Activated CD4-positive, CD25-positive, alpha-beta regulatory T cell treated with anti-CD3 and anti-CD28 coated beads, Interleukin-2, amount 50 U/mL, for 24 hours (primary cell): ENCODE measurements around the gene SNED1.
A peak's percentile ranks its signal among the peaks of the same experiment; 100 is the strongest.

ENCODE experiments used
- ATAC-seq, 2 donors: fragments of 150-1000 bp; cut with Tn5 transposase; one replicate each; pipeline ENCODE4 v1.10.0; 2021; ENCODE audit warnings: mild to moderate bottlenecking in 1 of 2, moderate library complexity in 1 of 2

The SNED1 gene

DNA sequence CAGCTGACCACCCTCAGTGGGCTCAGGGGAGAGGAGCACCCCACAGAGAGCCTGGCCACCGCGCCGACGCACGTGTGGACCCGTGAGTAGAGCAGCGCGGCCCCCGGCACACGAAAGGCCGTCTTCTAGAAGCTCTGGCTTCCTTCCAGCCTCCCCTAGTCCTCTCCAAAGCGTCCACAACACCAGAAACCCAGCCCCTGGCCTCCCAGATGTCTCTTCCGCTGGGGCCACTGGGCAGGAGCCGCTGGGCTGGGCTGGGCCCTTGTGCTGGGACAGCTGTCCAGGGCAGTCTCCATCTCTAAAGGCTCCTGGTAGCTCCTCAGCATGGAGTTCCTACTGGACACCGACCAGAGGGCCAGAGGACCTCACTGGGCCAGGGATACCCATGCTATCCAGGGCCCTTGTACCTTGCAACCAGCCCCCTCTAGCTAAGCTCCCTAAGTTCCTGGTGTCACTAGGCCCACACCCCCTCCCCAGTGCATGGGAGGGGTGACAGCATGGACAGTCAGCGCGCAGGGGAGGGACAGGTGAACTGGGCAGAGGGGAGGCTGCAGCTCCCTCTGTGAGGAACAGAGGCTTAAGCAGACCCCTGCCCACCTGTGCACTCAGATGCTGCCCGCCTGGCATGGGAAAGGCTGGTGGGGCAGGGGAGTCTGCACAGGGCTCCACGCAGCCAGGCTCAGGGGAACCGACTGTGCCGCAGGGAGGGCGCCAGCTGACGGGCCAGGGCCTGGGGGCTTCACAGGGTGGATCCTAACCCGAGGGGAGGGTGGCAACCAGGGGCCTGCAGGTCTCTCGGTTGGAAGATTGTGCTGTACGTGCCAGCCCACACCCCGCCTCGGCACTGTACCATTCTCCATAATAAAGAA is 70.8 kb downstream of the SNED1 start:
- ATAC-seq: no peak

DNA sequence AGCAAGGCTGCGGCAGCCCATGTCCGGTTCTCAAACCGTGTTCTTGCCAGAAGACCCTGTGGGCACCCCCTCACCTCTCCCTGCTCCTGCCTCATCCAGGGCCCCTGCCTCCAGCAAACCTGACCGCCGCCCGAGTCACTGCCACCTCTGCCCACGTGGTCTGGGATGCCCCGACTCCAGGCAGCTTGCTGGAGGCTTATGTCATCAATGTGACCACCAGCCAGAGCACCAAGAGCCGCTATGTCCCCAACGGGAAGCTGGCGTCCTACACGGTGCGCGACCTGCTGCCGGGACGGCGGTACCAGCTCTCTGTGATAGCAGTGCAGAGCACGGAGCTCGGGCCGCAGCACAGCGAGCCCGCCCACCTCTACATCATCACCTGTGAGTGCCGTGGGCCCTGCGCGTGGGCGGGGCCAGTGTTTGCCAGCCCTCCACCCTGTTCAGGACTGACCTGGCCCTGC is 71.4 kb downstream of the SNED1 start:
- no peak for ATAC-seq

- no peak for ATAC-seq
Measured at GRCh38 chr2:241070361-241070760, 71.9 kb downstream of the SNED1 start.

GRCh38 chr2:241070811-241071676 is 72.6 kb downstream of the SNED1 start:
- ATAC-seq: no peak

DNA sequence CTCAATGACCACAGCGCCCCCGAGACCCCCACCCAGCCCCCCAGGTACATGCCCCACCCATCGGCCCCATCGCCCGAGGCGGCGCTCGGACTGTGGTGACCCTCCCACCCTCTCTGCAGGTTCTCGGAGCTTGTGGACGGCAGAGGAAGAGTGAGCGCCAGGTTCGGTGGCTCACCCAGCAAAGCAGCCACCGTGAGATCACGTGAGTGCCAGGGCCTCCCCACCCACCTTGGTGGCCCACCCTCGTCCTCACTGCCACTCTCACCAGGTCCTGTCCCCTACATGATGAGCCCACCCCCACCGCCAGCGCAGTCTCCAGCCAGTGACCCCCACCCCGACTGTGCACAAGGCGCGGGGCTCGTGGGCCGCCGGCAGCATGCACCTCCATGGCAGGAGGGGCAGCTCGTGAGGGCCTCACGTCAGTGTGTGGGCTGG is 73.3 kb downstream of the SNED1 start:
- no peak for ATAC-seq

- ATAC-seq: no peak
Measured at GRCh38 chr2:241072151-241072550, 73.7 kb downstream of the SNED1 start.

DNA sequence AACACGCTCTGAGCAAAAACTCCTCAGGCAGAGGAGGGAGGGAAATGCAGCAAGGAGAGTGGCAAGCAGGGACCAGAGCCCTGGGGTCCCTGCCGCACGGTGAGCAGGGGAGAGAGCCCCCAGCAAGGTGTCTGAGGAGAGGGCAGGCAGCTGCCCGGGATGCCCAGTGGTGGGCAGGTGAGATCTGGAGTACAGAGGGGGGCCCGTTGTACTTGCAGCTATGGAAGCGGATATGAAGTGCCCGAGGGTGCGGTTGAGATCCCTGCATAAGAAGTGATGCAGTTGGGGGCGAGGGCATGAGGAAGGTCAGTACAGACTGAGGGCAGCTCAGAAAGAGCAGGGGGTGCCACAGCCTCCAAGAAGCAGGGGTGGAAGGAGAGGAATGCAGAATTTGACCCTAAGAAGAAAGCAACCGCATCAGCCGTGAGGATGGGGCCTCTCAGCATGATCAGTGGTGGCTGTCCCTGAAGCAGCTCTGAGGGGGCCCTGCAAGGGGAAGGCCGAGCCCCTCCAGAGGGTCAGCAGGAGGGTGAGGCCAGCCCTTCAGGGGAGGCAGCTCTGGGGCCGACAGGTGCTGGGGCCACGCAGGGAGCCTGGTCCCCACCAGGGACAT is 74.2 kb downstream of the SNED1 start:
- ATAC-seq: no peak

GRCh38 chr2:241073166-241074064 is 75.0 kb downstream of the SNED1 start:
- ATAC-seq: no peak

DNA sequence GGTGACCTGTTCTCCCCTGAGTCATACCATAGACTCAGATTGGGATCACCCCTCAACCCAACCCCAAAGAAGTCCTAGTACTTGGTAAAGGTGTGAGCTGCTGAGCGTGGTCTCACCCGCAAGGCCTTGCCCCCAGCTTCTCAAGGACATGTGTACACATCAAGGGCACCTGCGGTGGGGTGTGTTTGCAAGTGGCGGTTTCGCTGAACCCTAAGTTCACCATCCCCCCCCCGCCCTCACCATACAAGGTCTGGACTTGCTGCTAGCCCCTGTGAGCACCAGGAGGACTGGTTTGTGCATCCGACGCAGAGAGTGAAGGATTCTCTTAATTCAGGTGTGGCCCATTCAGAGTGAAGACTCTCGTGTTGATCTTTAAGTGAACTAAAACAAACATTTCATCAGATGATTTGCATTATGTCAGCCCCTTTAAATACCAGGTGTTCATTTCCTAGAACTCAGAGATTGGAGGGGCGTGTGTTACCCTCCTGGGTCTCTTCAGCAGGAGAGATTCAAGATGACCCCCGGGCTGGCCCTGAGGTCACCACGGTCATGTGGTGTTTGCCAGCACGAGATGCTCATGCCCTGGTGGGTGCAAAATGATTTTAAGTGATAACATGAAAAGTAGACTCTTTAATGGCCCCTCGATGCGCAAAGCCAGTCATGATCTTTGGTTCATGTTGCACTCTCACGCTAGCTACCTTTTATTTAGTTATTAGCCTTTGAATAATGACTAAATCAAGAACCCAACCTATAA is 75.8 kb downstream of the SNED1 start:
- no peak for ATAC-seq

DNA sequence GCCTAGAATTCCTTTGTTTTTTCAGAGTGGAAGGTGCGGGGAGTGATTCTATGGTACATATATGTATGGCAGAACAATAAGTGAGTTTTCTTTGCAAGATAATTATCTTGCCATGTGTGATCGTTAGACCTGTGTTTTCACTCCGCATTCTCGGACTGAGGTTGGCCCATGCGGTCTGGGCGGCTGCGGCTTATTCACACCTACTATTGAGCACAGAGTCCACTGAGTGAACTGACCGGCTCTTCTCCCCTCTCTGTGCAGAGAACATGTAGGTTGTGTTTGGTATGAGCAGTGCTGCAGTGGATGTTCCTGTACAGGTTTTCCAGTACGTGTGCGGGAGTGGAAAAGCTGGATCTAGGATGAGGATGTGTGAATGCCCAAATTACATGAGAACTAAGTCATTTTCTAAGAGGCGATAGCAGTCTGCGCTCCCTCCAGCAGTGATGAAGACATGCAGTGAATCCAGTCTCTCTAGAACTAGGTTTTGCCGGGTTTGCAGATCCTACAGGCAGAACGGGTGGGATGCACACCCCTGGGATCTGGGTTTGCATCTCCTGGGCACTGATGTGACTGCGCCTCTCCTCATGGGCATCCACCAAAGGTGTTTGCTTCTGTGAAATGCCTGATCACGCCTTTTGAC is 76.6 kb downstream of the SNED1 start:
- no peak for ATAC-seq

DNA sequence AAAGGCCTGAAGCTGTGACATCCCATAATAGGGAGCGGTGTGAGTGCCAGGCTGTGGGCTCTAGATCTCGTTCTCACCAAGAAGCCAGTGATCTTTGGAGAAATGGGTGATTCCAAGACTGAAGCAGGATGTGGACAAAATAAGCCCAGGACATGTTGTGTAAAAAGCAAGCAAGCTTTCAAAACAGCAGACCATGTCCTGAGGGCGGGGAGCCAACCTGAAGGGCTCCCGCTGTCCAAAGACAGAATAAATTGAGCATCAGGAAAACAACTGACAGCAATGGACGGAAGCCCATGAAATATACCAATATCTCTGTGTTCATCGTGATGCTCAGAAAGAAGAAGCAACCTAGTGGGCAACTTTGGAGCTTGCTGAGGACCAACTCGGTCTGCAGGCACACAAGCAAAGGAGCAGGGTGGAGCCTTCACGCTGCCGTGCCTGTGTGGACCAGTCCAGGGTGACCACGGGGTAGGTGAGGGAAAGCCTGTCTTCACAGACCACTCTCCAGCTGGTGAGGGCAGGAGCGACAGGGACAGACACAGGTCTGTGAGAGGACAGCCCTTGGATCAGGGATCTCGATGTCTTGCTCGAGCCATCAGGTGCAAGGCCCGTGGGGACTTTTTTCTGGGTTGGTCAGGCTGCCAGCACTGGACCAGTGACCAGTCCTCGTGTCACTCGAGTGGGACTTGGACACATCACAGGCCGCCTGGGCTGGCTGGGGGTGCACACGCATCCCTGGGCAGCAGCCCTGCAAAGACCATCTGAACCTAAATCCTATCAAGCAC is 82.2 kb downstream of the SNED1 start:
- no peak for ATAC-seq

DNA sequence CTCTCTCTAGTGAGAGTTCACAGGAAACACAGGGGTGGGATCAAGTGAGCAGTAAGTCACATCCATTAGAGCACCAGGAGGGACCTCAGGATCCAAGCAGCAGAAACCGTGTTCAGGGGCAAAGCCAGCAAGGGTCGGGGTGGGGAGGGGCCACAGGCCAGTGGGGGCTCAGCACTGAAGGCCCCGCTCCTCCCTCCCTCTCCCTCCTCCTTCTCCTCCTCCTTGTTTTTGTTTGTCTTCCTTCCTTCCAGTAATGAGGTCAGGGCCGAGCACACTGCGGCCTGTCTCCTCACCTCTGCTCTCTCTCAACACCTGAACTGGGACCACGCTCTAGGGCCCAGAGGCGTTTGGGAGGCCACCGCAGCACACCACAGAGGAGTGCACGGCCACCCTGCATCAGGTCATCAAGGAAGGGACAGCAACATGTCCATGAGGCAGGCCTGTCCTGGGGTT is 82.8 kb downstream of the SNED1 start:
- no peak for ATAC-seq

DNA sequence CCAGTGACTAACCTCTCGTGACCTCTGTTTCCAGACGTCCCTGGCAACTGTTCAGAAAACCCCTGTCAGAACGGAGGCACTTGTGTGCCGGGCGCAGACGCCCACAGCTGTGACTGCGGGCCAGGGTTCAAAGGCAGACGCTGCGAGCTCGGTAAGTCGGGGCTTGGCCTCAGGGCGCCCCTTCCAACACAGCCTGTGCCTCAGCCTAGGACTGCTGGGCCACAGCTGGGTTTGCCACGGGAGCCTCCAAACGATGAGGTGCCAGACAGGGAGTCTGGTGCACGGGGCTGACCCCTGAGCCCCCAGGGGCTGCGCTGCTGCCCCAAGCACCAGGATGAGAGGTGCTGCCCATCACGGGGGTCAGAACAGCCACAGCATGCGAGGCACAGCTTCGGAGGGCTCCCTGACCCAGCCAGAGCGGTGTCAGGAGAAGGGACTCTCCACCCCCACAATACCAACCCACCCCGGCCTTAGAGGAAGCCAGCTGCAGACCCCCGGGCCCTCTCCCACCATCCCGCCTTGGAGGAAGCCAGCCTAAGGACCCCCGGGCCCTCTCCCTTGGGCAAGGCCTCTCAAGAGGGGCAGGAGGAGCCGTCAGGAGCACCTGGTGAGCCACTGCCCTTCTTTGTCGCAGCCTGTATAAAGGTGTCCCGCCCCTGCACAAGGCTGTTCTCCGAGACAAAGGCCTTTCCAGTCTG is 83.4 kb downstream of the SNED1 start:
- ATAC-seq: no peak

- ATAC-seq: no peak
Measured at GRCh38 chr2:241082341-241083090, 84.1 kb downstream of the SNED1 start.

DNA sequence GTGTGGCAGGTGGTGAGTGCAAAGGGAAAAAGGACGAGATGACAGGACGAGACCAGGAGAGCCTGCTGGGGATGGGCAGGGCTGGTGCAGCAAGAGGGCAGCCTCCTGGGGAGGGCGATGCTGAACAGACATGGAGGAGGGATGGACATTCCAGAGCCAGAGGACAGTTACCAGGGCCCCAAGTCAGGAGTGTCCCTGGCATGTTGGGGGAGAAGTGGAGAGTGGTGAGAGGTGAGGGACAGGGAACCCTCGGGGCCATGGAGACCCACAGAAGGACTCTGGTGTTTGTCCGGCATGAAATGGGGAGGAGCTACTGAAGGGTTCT is 84.6 kb downstream of the SNED1 start:
- ATAC-seq: no peak

DNA sequence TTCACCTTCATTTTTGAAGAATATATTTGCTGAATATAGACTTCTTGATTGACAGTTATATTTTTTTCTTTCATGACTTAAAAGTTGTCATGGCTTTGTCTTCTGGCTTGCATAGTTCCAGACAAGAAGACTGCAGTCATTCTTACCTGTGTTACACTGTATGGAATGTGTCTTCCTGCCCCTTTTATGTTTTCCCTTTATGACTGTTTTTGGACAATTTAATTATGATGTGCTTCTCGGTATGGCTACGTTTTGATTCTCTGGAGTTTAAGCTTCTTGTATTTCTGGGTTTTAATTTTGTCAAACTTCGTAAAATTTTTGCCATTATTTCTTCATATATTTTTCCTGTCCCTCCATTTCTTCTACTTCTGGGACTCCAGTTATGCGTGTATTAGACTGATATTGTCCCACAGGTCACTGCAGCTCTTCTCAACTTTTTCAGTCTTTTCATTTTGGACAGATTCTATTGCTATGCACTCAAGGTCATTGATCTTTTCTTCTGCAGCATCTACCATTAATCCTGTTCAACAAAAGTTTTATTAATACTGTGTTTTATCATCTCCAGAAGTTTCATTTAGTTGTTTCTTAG is 86.5 kb downstream of the SNED1 start:
- ATAC-seq: no peak

GRCh38 chr2:241087420-241088268 is 89.2 kb downstream of the SNED1 start:
- peak in 1 of 2 donors; percentile 33 for ATAC-seq
